A549 (cell line): ENCODE measurements around the gene SLC29A3. TPM values are rescaled to one million over a fixed set of nuclear protein-coding genes. Genes with fewer than 3 reads are reported as not detected.
A peak's percentile ranks its signal among the peaks of the same experiment; 100 is the strongest.

Source experiments
- ATAC-seq, 2 experiments: fragments of 200-7000 bp in 1 of 2; fragments of >200 bp in 1 of 2; cut with Nextera tagmentation in 1 of 2; cut with Tn5 transposase in 1 of 2; 3 replicates each; pipeline versions ENCODE4 v1.8.0 to v1.9.1; 2018 to 2020; ENCODE audit warnings: mild to moderate bottlenecking in 1 of 2, moderate library complexity in 1 of 2
- CTCF ChIA-PET: fragments of 300-600 bp; sonication (Branson Sonifier 250); formaldehyde crosslinking; extraction: SDS; loops from one replicate; lab custom pipeline; 2021; ENCODE audit warnings: antibody characterized with exemption, inconsistent platforms; lab: Yijun Ruan, JAX
- POLR2A ChIA-PET: fragments of 350-600 bp; formaldehyde crosslinking; extraction: SDS; loops from one replicate; lab custom pipeline; 2021; ENCODE audit warnings: antibody characterized with exemption, inconsistent platforms; lab: Yijun Ruan, JAX
- DNase-seq, 2 experiments: peaks; one replicate each; pipeline versions ENCODE4 v3.0.0 to v3.0.0-alpha.2; 2011 to 2016; ENCODE audit warnings: low read depth in 1 of 2, low spot score in 1 of 2
- FAIRE-seq: peaks from 2 replicates; lab custom pipeline; 2011; peaks lifted over from hg19 to GRCh38; lab: Jason Lieb, UNC
- H3K27ac ChIP-seq, 2 experiments: fragments of >200 bp; sonication (Bioruptor Twin); formaldehyde crosslinking; 3 replicates each; pipeline ENCODE4 v1.5.1; 2016 to 2017
- H3K4me1 ChIP-seq: fragments of >200 bp; sonication (Bioruptor Twin); formaldehyde crosslinking; 3 replicates; pipeline ENCODE4 v1.6.1; 2016
- H3K4me2 ChIP-seq: fragments of >200 bp; sonication (Bioruptor Twin); formaldehyde crosslinking; 3 replicates; pipeline ENCODE4 v1.6.1; 2016
- H3K4me3 ChIP-seq: fragments of >200 bp; sonication (Bioruptor Twin); formaldehyde crosslinking; 3 replicates; pipeline ENCODE4 v1.5.1; 2016
- H3K9me3 ChIP-seq: fragments of >200 bp; sonication (Bioruptor Twin); formaldehyde crosslinking; 3 replicates; pipeline ENCODE4 v1.6.1; 2016
- CBX2 ChIP-seq: fragments of 200-600 bp; sonication (generic); IDR thresholded peaks from 2 replicates; pipeline ENCODE4 v1.6.1; 2016; ENCODE audit warnings: low read depth, mild to moderate bottlenecking, borderline replicate concordance
- CEBPB ChIP-seq, 2 experiments: fragments of >200 bp in 1 of 2; sonication (Bioruptor Twin) in 1 of 2; formaldehyde crosslinking in 1 of 2; IDR thresholded peaks; 2 replicates each; pipeline ENCODE4 v1.6.1; 2012 to 2016
- EHF ChIP-seq: fragments of 250-450 bp; sonication (Bioruptor Pico); IDR thresholded peaks from 2 replicates; pipeline ENCODE4 v1.5.0; 2020; ENCODE audit warnings: mild to moderate bottlenecking
- EP300 ChIP-seq, 2 experiments: fragments of >200 bp; sonication (Bioruptor Twin); formaldehyde crosslinking; IDR thresholded peaks; 2 replicates in 1 of 2; 3 replicates in 1 of 2; pipeline ENCODE4 v1.6.1; 2016 to 2017
- ESRRA ChIP-seq: fragments of 150-350 bp; IDR thresholded peaks from 2 replicates; pipeline ENCODE4 v1.6.1; 2014; ENCODE audit warnings: mild to moderate bottlenecking, low read length, borderline replicate concordance
- HEYL ChIP-seq: fragments of 250-450 bp; sonication (Bioruptor Pico); IDR thresholded peaks from 2 replicates; pipeline ENCODE4 v1.8.0; 2021; ENCODE audit warnings: mild to moderate bottlenecking, moderate library complexity
- HOXB13 ChIP-seq: fragments of 250-450 bp; sonication (Bioruptor Pico); IDR thresholded peaks from 2 replicates; pipeline ENCODE4 v1.5.0; 2020; ENCODE audit warnings: low read depth, mild to moderate bottlenecking, moderate library complexity
- HOXB5 ChIP-seq: fragments of 250-450 bp; sonication (Bioruptor Pico); IDR thresholded peaks from 2 replicates; pipeline ENCODE4 v1.5.0; 2020; ENCODE audit warnings: mild to moderate bottlenecking, moderate library complexity
- KDM5A ChIP-seq: fragments of 200-600 bp; sonication (generic); IDR thresholded peaks from 2 replicates; pipeline ENCODE4 v1.6.1; 2016; ENCODE audit warnings: antibody characterized with exemption, mild to moderate bottlenecking
- MYC ChIP-seq: IDR thresholded peaks from 2 replicates; pipeline ENCODE4 v1.6.1; 2012; ENCODE audit warnings: mild to moderate bottlenecking, inconsistent platforms, low read length, improper control_type of control experiment, borderline replicate concordance
- RAD21 ChIP-seq, 2 experiments: fragments of >200 bp in 1 of 2; sonication (Bioruptor Twin) in 1 of 2; formaldehyde crosslinking in 1 of 2; IDR thresholded peaks in 1 of 2; conservative IDR thresholded peaks in 1 of 2; 2 replicates in 1 of 2; 3 replicates in 1 of 2; pipeline ENCODE4 v1.6.1; 2012 to 2018; ENCODE audit warnings: inconsistent platforms in 1 of 2
- RCOR1 ChIP-seq: fragments of 150-350 bp; IDR thresholded peaks from 2 replicates; pipeline ENCODE4 v1.6.1; 2014; ENCODE audit warnings: antibody characterized with exemption, low read length, low read depth
- SMC3 ChIP-seq: fragments of >200 bp; sonication (Bioruptor Twin); formaldehyde crosslinking; IDR thresholded peaks from 3 replicates; pipeline ENCODE4 v1.6.1; 2018; ENCODE audit warnings: inconsistent platforms
- SREBF2 ChIP-seq: fragments of 450-650 bp; IDR thresholded peaks from 2 replicates; pipeline ENCODE4 v1.6.1; 2014; ENCODE audit warnings: mild to moderate bottlenecking, moderate library complexity
- ZC3H11A ChIP-seq: fragments of 450-650 bp; IDR thresholded peaks from 2 replicates; pipeline ENCODE4 v1.6.1; 2014; ENCODE audit warnings: antibody characterized with exemption, mild to moderate bottlenecking
- ZFP36 ChIP-seq: fragments of 450-650 bp; IDR thresholded peaks from 2 replicates; pipeline ENCODE4 v1.6.1; 2014; ENCODE audit warnings: borderline replicate concordance; ENCODE audit not compliant: partially characterized antibody
- WGBS: methylation state at CpG from one replicate; pipeline ENCODE4 v1.1.6; 2017; ENCODE audit errors: missing lambda C conversion rate; 5-methylcytosine and 5-hydroxymethylcytosine counted together
- polyA plus RNA-seq, 4 experiments: library from polyadenylated mRNA; depleted of rRNA in 3 of 4; stranded (reverse); fragments of >200 nt; fragmentation: RNase III in 1 of 4; extraction: RNeasy Plus Mini Kit Qiagen cat#74134 plus additional on column Dnase treatment in 1 of 4; gene quantifications; 2 replicates in 3 of 4; 3 replicates in 1 of 4; pipeline ENCODE4 v1.2.3, GENCODE V29; 2011 to 2017
- TF ChIP-seq, protein P1 (sequence below): fragments of 200-600 bp; sonication (generic); IDR thresholded peaks from 2 replicates; pipeline ENCODE4 v1.6.1; 2016; ENCODE audit warnings: antibody characterized with exemption, mild to moderate bottlenecking, moderate library complexity
- TF ChIP-seq, protein P2 (sequence below): IDR thresholded peaks from 2 replicates; pipeline ENCODE4 v1.6.1; 2012
- TF ChIP-seq, protein P3 (sequence below): fragments of >200 bp; sonication (Bioruptor Twin); formaldehyde crosslinking; IDR thresholded peaks from 3 replicates; pipeline ENCODE4 v1.6.1; 2016
- TF ChIP-seq, protein P4 (sequence below): IDR thresholded peaks from 2 replicates; pipeline ENCODE4 v1.6.1; 2012
- TF ChIP-seq, protein P5 (sequence below): IDR thresholded peaks from 2 replicates; pipeline ENCODE4 v1.6.1; 2012; ENCODE audit warnings: low read depth, borderline replicate concordance
- TF ChIP-seq, protein P6 (sequence below): fragments of >200 bp; sonication (Bioruptor Twin); formaldehyde crosslinking; IDR thresholded peaks from 2 replicates; pipeline ENCODE4 v1.6.1; 2016
- TF ChIP-seq, protein P7 (sequence below): fragments of 150-350 bp; IDR thresholded peaks from 2 replicates; pipeline ENCODE4 v1.6.1; 2014; ENCODE audit warnings: low read depth, mild to moderate bottlenecking, low read length

SLC29A3 gene
- polyA plus RNA-seq, 2 of the 4 experiments (the other 2 are of a cell fraction): 7.2 to 11.4 TPM

DNA sequence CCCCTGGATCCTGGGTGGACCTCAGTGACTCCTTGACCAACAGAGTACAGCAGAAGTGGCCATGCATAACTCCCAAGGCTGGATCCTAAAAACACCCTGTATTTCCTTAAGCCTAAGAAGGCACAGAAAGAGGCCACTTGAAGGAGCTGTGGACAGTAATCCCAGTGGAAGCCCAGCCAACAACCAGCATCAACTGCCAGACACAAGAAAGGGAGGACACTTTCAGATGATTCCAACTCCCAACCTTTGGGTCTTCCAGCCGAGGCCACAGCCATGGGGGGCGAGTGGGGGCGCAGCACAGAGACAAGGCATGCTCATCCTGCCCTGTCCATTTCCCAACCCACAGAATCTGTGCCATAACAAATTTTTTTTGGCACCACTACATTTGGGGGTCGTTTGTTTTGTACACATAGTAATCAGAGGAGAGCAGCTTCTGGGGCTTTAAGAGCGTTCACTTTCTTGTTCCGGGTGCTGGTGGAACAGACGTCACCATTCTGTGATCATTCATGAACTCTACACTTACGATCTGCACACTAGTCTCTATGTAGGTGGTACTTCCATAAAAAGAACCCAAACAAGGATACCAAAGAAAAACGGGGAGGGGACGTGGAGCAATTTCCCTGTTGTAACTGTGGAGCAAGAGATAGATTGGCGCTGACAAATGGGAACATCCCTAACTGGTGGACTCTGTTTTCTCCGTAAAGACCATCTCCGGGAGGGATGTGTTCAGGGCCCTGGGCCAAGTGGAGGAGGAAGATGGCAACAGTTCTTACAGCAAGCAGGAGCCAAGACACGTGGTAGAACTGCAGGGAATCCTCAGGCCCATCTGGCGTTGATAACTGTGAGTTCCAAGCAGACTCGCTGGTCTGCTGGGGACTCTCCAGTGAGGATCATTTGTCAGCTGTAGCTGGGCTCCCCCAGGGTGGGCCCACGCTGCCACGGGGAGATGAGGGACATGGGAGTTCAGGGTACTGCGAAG lies 6.0 kb upstream of the SLC29A3 start:
- ChIA-PET CTCF (interaction anchor here (0.6 to 44.0 kb wide), 49 partner anchors 9 to 1042 kb away, joined by 3 to 977 read pairs (median 4); partner anchors contain the start of genes CDH23, PSAP and VSIR), POLR2A (no interaction called here)
- no peak overlapping the region for H3K4me2 ChIP-seq

DNA sequence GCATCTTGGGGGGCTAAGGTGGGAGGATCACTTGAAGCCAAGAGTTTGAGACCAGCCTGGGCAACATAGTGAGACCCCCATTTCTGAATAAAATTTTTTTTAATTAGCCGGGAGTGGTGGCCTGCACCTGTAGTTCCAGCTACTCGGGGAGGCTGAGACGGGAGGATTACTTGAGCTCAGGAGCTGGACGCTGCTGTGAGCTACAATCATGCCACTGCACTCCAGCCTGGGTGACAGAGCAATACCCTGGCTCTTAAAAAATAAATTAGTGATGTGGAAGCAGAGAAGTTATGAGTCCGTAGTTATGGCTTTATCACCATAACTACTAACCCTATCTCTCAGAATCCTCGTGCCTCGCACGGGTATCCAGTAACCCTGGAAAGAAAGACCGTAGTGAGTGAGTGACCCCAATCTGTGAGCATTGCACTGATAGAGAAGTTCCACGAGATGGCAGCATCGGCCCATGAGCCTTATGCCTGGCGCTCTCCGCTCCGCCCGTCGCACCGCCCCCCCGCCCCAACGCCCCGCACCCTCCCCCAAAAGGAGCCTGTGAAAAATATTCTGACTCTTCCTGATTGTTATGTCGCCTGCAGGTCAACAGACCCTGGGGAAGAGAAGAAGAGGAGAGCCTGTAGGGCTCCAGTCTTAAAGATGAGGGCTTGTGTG lies 4.9 kb upstream of the SLC29A3 start:
- ChIA-PET CTCF (interaction anchor here (0.6 to 44.0 kb wide), 63 partner anchors 9 to 1041 kb away, joined by 3 to 977 read pairs (median 4); partner anchors contain the start of genes CDH23, PSAP and VSIR), POLR2A (no interaction called here)
- WGBS: 7% methylated on average over 10 of the region's 21 CpGs
- no peaks in the 10 kb centered on the region for H3K9me3 ChIP-seq
- peak overlapping the region; percentile 73 for H3K4me2 ChIP-seq
- DNase-seq: peak; percentile 55 to 70
- peak overlapping the region; percentile 39 to 77; a peak in 5 of 6 replicates for H3K27ac ChIP-seq
- FAIRE-seq: no peak
- no peak overlapping the region for H3K4me3 ChIP-seq
- peak; percentile 52 to 77; a peak in 3 of 6 replicates for ATAC-seq
- 0 out of 3 replicates have a peak, but pooled peaks cover 3% of the 10 kb centered on the region for H3K4me1 ChIP-seq
- TF ChIP-seq, protein P1, sequence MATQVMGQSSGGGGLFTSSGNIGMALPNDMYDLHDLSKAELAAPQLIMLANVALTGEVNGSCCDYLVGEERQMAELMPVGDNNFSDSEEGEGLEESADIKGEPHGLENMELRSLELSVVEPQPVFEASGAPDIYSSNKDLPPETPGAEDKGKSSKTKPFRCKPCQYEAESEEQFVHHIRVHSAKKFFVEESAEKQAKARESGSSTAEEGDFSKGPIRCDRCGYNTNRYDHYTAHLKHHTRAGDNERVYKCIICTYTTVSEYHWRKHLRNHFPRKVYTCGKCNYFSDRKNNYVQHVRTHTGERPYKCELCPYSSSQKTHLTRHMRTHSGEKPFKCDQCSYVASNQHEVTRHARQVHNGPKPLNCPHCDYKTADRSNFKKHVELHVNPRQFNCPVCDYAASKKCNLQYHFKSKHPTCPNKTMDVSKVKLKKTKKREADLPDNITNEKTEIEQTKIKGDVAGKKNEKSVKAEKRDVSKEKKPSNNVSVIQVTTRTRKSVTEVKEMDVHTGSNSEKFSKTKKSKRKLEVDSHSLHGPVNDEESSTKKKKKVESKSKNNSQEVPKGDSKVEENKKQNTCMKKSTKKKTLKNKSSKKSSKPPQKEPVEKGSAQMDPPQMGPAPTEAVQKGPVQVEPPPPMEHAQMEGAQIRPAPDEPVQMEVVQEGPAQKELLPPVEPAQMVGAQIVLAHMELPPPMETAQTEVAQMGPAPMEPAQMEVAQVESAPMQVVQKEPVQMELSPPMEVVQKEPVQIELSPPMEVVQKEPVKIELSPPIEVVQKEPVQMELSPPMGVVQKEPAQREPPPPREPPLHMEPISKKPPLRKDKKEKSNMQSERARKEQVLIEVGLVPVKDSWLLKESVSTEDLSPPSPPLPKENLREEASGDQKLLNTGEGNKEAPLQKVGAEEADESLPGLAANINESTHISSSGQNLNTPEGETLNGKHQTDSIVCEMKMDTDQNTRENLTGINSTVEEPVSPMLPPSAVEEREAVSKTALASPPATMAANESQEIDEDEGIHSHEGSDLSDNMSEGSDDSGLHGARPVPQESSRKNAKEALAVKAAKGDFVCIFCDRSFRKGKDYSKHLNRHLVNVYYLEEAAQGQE: no peak
- TF ChIP-seq, protein P2, sequence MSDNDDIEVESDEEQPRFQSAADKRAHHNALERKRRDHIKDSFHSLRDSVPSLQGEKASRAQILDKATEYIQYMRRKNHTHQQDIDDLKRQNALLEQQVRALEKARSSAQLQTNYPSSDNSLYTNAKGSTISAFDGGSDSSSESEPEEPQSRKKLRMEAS: no peak
- TF ChIP-seq, protein P3, sequence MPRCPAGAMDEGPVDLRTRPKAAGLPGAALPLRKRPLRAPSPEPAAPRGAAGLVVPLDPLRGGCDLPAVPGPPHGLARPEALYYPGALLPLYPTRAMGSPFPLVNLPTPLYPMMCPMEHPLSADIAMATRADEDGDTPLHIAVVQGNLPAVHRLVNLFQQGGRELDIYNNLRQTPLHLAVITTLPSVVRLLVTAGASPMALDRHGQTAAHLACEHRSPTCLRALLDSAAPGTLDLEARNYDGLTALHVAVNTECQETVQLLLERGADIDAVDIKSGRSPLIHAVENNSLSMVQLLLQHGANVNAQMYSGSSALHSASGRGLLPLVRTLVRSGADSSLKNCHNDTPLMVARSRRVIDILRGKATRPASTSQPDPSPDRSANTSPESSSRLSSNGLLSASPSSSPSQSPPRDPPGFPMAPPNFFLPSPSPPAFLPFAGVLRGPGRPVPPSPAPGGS: no peak
- peak; percentile 87 to 98 for TF ChIP-seq RAD21 (conservative IDR thresholded peaks at IDR 0.05 in 1 of 2, IDR thresholded peaks at IDR 0.05 in 1 of 2)
- no peak for TF ChIP-seq SREBF2
- no peak for TF ChIP-seq HOXB5
- no peak for TF ChIP-seq ZC3H11A
- no peak for TF ChIP-seq MYC
- TF ChIP-seq HOXB13: no peak
- TF ChIP-seq, protein P4, sequence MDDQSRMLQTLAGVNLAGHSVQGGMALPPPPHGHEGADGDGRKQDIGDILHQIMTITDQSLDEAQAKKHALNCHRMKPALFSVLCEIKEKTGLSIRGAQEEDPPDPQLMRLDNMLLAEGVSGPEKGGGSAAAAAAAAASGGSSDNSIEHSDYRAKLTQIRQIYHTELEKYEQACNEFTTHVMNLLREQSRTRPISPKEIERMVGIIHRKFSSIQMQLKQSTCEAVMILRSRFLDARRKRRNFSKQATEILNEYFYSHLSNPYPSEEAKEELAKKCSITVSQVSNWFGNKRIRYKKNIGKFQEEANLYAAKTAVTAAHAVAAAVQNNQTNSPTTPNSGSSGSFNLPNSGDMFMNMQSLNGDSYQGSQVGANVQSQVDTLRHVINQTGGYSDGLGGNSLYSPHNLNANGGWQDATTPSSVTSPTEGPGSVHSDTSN: no peak
- TF ChIP-seq KDM5A: no peak
- no peak for TF ChIP-seq EHF
- TF ChIP-seq, protein P5, sequence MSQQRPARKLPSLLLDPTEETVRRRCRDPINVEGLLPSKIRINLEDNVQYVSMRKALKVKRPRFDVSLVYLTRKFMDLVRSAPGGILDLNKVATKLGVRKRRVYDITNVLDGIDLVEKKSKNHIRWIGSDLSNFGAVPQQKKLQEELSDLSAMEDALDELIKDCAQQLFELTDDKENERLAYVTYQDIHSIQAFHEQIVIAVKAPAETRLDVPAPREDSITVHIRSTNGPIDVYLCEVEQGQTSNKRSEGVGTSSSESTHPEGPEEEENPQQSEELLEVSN: no peak
- TF ChIP-seq CEBPB (IDR thresholded peaks at IDR 0.05): no peak

More for the DNA sequence above, 6.0 kb upstream of the SLC29A3 start:
- no peak for FAIRE-seq
- Histone ChIP-seq H3K4me3 (no peak overlapping the region), H3K9me3 (no peaks in the 10 kb centered on the region), H3K4me1 (0 out of 3 replicates have a peak, but pooled peaks cover 3% of the 10 kb centered on the region), H3K27ac (no peak overlapping the region)
- no peak for DNase-seq
- WGBS: 29% methylated on average over 19 of the region's 19 CpGs
- TF ChIP-seq HOXB13: no peak
- TF ChIP-seq, protein P6, sequence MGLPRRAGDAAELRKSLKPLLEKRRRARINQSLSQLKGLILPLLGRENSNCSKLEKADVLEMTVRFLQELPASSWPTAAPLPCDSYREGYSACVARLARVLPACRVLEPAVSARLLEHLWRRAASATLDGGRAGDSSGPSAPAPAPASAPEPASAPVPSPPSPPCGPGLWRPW: no peak
- TF ChIP-seq ESRRA: no peak
- no peak for TF ChIP-seq MYC
- no peak for TF ChIP-seq ZFP36
- no peak for TF ChIP-seq HEYL (CRISPR knock-in tag)
- no peak for TF ChIP-seq HOXB5
- TF ChIP-seq SMC3: no peak
- TF ChIP-seq CBX2: no peak
- TF ChIP-seq, protein P7, sequence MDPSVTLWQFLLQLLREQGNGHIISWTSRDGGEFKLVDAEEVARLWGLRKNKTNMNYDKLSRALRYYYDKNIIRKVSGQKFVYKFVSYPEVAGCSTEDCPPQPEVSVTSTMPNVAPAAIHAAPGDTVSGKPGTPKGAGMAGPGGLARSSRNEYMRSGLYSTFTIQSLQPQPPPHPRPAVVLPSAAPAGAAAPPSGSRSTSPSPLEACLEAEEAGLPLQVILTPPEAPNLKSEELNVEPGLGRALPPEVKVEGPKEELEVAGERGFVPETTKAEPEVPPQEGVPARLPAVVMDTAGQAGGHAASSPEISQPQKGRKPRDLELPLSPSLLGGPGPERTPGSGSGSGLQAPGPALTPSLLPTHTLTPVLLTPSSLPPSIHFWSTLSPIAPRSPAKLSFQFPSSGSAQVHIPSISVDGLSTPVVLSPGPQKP: no peak
- TF ChIP-seq RCOR1: no peak
- no peak for TF ChIP-seq EHF
- TF ChIP-seq EP300 (IDR thresholded peaks at IDR 0.05): no peak
- TF ChIP-seq, protein P2: no peak
- ATAC-seq: peak in 1 of 2 experiments; percentile 35; a peak in 3 of 6 replicates
